Endothelial cell of umbilical vein (primary cell): ENCODE results near the gene FHIT. TPM values are rescaled to one million over a fixed set of nuclear protein-coding genes. Genes with fewer than 3 reads are reported as not detected.

ENCODE experiments used
- BruUV-seq: library from RNA; stranded (reverse); fragments of 400-500 nt; replicated peaks from 2 replicates; lab custom pipeline; 2021; lab: Mats Ljungman, UMichigan
- CTCF ChIA-PET: fragments of 300-600, 350-600 bp; sonication (Branson Sonifier 250); formaldehyde crosslinking; loops from one replicate; lab custom pipeline; 2021; ENCODE audit warnings: antibody characterized with exemption, inconsistent platforms; lab: Charles Lee
- POLR2A ChIA-PET: fragments of 300-600, 350-600 bp; sonication (Branson Sonifier 250); formaldehyde crosslinking; loops from one replicate; lab custom pipeline; 2021; ENCODE audit warnings: antibody characterized with exemption, inconsistent platforms; lab: Charles Lee
- DNase-seq: peaks from one replicate; pipeline ENCODE4 v3.0.0-alpha.2; 2011; ENCODE audit warnings: low read depth, low spot score
- FAIRE-seq: peaks from 2 replicates; lab custom pipeline; 2011; peaks lifted over from hg19 to GRCh38; lab: Jason Lieb, UNC
- H2AFZ ChIP-seq: 2 replicates; pipeline ENCODE4 v1.6.0; 2012; ENCODE audit warnings: low read depth, low read length, control low read depth, inconsistent platforms
- H3K27ac ChIP-seq: 2 replicates; pipeline ENCODE4 v1.5.1; 2011; ENCODE audit warnings: low read depth, mild to moderate bottlenecking, control low read depth, low read length, moderate library complexity; ENCODE audit not compliant: insufficient read depth
- H3K27me3 ChIP-seq, 2 experiments: 2 replicates each; pipeline versions ENCODE4 v1.6.0 to v1.6.1; 2011; ENCODE audit warnings: low read length in 2 of 2, mixed read lengths in 1 of 2; ENCODE audit not compliant: control insufficient read depth in 2 of 2, insufficient read depth in 2 of 2
- H3K36me3 ChIP-seq, 2 experiments: 2 replicates in 1 of 2; 3 replicates in 1 of 2; pipeline ENCODE4 v1.5.1; 2011; ENCODE audit warnings: low read length in 2 of 2, mild to moderate bottlenecking in 1 of 2, moderate library complexity in 1 of 2; ENCODE audit not compliant: control insufficient read depth in 2 of 2, insufficient read depth in 2 of 2; ENCODE audit errors: extremely low read depth in 1 of 2
- H3K4me1 ChIP-seq: 3 replicates; pipeline ENCODE4 v1.5.1; 2011; ENCODE audit warnings: mild to moderate bottlenecking, low read length; ENCODE audit not compliant: control insufficient read depth, insufficient read depth; ENCODE audit errors: extremely low read depth
- H3K4me2 ChIP-seq: 2 replicates; pipeline ENCODE4 v1.6.1; 2011; ENCODE audit warnings: low read length, control low read depth, mixed read lengths; ENCODE audit not compliant: insufficient read depth
- H3K4me3 ChIP-seq, 3 experiments: fragments of 200-600 bp in 1 of 3; sonication (generic), shearing (Covaris generic) in 1 of 3; replicated peaks in 1 of 3; 2 replicates each; pipeline ENCODE4 v1.5.1; 2011 to 2016; ENCODE audit warnings: control low read depth in 3 of 3, low read length in 3 of 3, mild to moderate bottlenecking in 2 of 3, inconsistent platforms in 1 of 3, low read depth in 1 of 3, moderate library complexity in 1 of 3; ENCODE audit not compliant: insufficient read depth in 1 of 3
- H3K79me2 ChIP-seq: 2 replicates; pipeline ENCODE4 v1.6.0; 2012; ENCODE audit warnings: low read length, inconsistent platforms; ENCODE audit not compliant: control insufficient read depth, insufficient read depth
- H3K9ac ChIP-seq: replicated peaks from 2 replicates; pipeline ENCODE3; 2011; ENCODE audit warnings: low read length, control low read depth; ENCODE audit not compliant: insufficient read depth; ENCODE audit errors: extremely low read depth
- H3K9me1 ChIP-seq: replicated peaks from 3 replicates; pipeline ENCODE4 v1.6.0; 2011; ENCODE audit warnings: mild to moderate bottlenecking, low read length; ENCODE audit not compliant: control insufficient read depth, insufficient read depth; ENCODE audit errors: extremely low read depth
- H3K9me3 ChIP-seq: replicated peaks from 2 replicates; pipeline ENCODE4 v1.5.1; 2012; ENCODE audit warnings: low read length, inconsistent platforms; ENCODE audit not compliant: control insufficient read depth, insufficient read depth
- H4K20me1 ChIP-seq: replicated peaks from 2 replicates; pipeline ENCODE3; 2011; ENCODE audit warnings: mild to moderate bottlenecking, low read length; ENCODE audit not compliant: control insufficient read depth, insufficient read depth; ENCODE audit errors: extremely low read depth
- CTCF ChIP-seq, 2 donors: IDR thresholded peaks; 1 replicate in 1 of 2; 2 replicates in 1 of 2; pipeline ENCODE4 v1.5.1; 2011; ENCODE audit warnings: low read length in 2 of 2, mild to moderate bottlenecking in 2 of 2, moderate library complexity in 2 of 2, control low read depth in 1 of 2, inconsistent platforms in 1 of 2, low read depth in 1 of 2; ENCODE audit not compliant: insufficient read depth in 1 of 2; ENCODE audit errors: extremely low read depth in 1 of 2
- FOS ChIP-seq: IDR thresholded peaks from 2 replicates; pipeline ENCODE4 v1.6.1; 2011; ENCODE audit warnings: mild to moderate bottlenecking, low read length, moderate library complexity, borderline replicate concordance; ENCODE audit not compliant: insufficient read depth
- GATA2 ChIP-seq: IDR thresholded peaks from 2 replicates; pipeline ENCODE4 v1.7.0; 2011; ENCODE audit warnings: low read depth, mild to moderate bottlenecking, moderate library complexity, mixed read lengths, low read length; ENCODE audit not compliant: insufficient read length, insufficient read depth
- MYC ChIP-seq: IDR thresholded peaks from one replicate; pipeline ENCODE4 v1.6.1; 2011; ENCODE audit warnings: mild to moderate bottlenecking, low read depth, low read length
- POLR2A ChIP-seq: IDR thresholded peaks from 2 replicates; pipeline ENCODE4 v1.6.1; 2012; ENCODE audit warnings: low read depth, mild to moderate bottlenecking, control low read depth, low read length
- dilution Hi-C: fragments of 300-500 bp; cut with MboI; formaldehyde crosslinking; loops from one replicate; pipeline ENCODE4 v1.15.0; 2019; ENCODE audit warnings: low sequenced_read_pairs; ENCODE audit not compliant: extremely low pct_ligation_motif_present
- intact Hi-C: fragments of 100-400 bp; cut with micrococcal nuclease; formaldehyde crosslinking; loops from one replicate; pipeline ENCODE4 v1.10.0; 2022
- polyA plus RNA-seq, 4 experiments: library from polyadenylated mRNA; depleted of rRNA in 3 of 4; stranded (reverse) in 3 of 4; unstranded in 1 of 4; fragments of >200 nt; gene quantifications; 2 replicates each; pipeline versions ENCODE4 v1.2.1 to v1.2.3, GENCODE V29; 2011 to 2012; ENCODE audit warnings: missing spikeins in 1 of 4
- total RNA-seq: library from RNA; stranded (reverse); gene quantifications from 2 replicates; pipeline ENCODE4 v1.2.3, GENCODE V29; 2021

FHIT gene
- total and polyA plus RNA-seq, 2 donors (not counting 3 experiments of a cell fraction or from before 2014, with no cell fraction given), result 0.47 to 2.2 TPM

- no peak for FAIRE-seq
- CTCF ChIA-PET, result no interaction called here
- intact Hi-C loops, result no loop called here
Measured at GRCh38 chr3:60070366-60070765, 1180.9 kb downstream of the FHIT start.

More at GRCh38 chr3:60070366-60070765, 1180.9 kb downstream of the FHIT start:
- no peaks in the 10 kb centered on the region for H3K27me3 ChIP-seq
- H3K4me1 ChIP-seq, result no peaks in the 10 kb centered on the region
- no peaks in the 10 kb centered on the region for H3K9me3 ChIP-seq
- no peak for DNase-seq
- no peak overlapping the region for H2AFZ ChIP-seq
- TF ChIP-seq CTCF (IDR thresholded peaks at IDR 0.05; ENCODE audit: extremely low read depth in 1 of 2, insufficient read depth in 1 of 2, low read depth in 1 of 2, low read length in 2 of 2) (no peak), POLR2A (no peak), MYC (no peak), GATA2 (no peak), FOS (no peak)
- POLR2A ChIA-PET, result no interaction called here
- no peaks in the 10 kb centered on the region for H3K79me2 ChIP-seq
- no peaks in the 10 kb centered on the region for H3K9me1 ChIP-seq
- H3K9ac ChIP-seq, result no peak overlapping the region
- H3K4me2 ChIP-seq, result no peak overlapping the region
- no TSS peak for BruUV-seq
- H4K20me1 ChIP-seq, result no peaks in the 10 kb centered on the region
- H3K4me3 ChIP-seq, result no peak overlapping the region
- dilution Hi-C loops, result no loop called here
- H3K36me3 ChIP-seq, result no peaks in the 10 kb centered on the region
- no peak overlapping the region for H3K27ac ChIP-seq
